Measurements from ENCODE around the gene NATD1. TPM values are rescaled to one million over a fixed set of nuclear protein-coding genes. Genes with fewer than 3 reads are reported as not detected.

NATD1 gene, protein sequence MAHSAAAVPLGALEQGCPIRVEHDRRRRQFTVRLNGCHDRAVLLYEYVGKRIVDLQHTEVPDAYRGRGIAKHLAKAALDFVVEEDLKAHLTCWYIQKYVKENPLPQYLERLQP
- 2.4 and 3.4 TPM in 2 replicates for total RNA-seq

DNA sequence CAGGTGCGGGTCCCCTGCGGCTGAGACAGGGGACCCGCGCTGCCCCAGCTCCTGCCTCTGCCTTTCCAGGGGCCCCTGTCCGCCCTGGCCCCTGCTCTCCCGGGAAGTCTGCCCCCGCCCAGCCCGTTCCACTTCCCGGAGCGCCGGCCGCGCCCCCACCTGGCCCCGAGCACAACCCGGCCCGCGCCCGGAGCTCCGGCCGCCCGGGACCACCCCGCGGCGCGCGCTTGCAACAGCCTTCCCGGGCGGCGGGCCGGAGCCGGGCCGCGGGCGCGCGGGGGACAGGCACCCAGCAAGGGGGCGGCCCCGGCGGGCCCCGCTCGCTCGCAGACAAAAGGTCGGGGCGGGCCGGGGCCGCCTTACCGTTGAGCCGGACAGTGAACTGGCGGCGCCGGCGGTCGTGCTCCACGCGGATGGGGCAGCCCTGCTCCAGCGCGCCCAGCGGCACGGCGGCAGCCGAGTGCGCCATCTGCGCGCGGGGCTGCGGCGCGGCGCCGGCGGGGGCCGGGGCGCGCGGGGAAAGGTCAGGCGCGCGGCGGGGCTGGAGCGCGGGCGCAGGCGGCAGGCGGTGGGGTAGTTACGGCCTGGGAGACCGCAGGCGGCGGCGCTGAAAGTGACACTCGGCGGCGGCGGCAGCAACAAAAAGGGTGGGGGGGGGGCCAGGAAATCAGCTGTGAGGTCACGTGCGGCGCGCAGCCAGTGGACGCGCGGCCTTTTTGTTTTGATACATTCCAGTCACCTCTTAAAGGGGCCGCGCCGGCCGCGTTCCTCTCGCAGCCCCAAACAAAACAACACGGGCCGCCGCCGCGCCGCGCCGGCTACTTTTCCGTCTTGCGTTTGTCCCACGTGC lies at the start of gene NATD1:
Gene NATD1 (minus strand): TSS at position 615 of the 850 bp plus-strand sequence. CDS start 146 bp downstream, at position 469.

DNA sequence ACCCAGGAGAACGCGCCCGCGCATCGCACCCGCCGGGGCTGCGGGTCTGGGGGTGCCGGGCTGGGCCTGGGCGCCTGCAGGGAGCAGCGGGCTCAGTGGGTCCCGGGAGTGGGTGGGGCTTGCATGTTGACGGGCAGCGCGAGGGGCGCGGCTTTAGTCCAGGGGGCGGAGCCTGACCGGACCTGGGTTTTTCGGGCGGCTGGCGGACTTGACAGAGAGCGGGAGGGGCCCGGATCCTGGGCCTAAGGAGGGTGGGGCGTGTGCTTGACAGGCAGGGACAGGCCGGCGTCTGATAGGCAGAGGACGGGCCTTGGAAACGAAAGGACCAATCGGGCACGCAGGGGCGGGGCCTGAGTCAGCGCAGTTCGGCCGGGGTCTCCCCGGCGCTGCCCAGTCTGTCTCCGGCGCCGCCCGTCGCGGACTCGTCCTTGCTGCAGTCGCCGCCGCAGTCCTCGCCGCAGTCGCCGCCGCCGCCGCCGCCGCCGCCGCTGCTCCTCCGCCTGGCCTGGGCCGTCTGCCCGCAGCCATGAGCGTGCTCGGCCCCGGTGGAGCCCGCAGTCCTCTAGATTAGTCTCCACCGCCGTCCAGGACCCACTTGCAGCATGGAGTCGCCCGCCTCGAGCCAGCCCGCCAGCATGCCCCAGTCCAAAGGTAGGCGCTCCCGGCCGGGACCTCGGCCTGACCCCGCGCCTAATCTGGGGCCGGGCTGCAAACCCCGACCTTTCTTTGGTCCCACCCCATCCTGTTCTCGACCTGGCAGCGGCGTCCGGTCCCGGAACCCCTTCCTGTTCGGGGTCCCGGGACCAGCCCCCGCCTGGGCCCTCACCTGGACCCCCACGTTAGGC lies 31.3 kb upstream of the NATD1 start, which contains the start of gene MAP2K3:
Gene MAP2K3 (plus strand): TSS at position 393 of the 845 bp plus-strand sequence. CDS start 210 bp downstream, at position 603.

DNA sequence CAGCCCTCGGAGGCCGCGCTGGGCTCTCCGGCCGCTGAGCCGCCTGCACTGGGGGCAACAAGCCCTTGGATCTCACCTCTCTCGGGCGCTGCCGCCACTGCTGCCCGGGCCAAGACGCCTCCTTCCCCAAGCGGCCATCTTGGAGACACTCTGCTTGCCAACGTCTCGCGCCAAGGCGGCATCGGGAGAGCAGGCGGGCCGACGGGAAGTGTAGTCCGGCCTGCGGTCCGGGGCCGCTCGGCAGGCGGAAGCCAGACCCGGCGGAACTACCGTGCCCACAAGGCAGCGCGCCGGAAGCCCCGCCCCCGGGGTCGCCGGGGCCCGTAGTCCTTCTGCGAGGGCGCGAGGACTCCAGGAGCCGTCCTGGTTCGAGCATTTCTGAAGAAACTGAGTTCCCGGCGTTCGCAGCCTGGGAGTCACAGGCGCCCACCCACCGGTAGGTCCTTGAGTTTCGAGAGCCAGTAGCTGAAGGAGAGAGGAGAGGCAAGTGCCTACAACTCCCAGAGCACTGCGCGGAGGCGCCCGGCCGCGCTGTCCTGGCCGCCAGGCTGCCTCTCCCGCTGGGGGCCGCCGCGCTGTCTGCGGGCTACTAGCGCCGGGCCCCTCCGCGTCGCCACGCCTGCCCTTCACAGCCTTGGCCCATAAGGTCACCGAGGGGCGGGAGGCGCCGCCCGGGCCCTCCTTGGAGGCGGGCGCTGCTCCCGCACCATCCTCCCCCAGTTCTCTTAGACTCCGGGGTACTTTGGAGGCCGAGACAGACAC lies 39.0 kb downstream of the NATD1 start, which contains the start of gene TMEM11:
Gene TMEM11 (minus strand): TSS at position 147 of the 762 bp plus-strand sequence. CDS start 9 bp downstream, at position 138.

Other genes starting within 250 kb of the NATD1 start
- gene USP22, start 210.4 kb downstream of the NATD1 start, total RNA-seq = 210 and 279 TPM in 2 replicates
- 13.2 and 14.0 TPM in 2 replicates for gene DHRS7B, start 126.4 kb downstream of the NATD1 start, total RNA-seq
- gene TMEM11, start 39.2 kb downstream of the NATD1 start, total RNA-seq = 14.3 and 15.5 TPM in 2 replicates
- 16.3 and 41.7 TPM in 2 replicates for gene MAP2K3, start 31.3 kb upstream of the NATD1 start, total RNA-seq
- gene KCNJ12, start 122.9 kb upstream of the NATD1 start, total RNA-seq = 0.89 and 1.5 TPM in 2 replicates

Measured in smooth muscle cell of the umbilical artery (primary cell).